Activated T-helper 1 cell treated with Interleukin-2 at 50 U/mL for 16 hours (primary cell): ENCODE measurements around the gene APBA2.
"Not testable (repeated sequence)": the region's sequence is repeated elsewhere in the genome, so short reads cannot be mapped to it uniquely, and the experiment has no call there.

Source experiments
- DNase-seq: peaks from one replicate; pipeline ENCODE4 v3.0.0-alpha.2; 2020; ENCODE audit warnings: low read depth

APBA2 gene

GRCh38 chr15:28998511-28998910, 112.7 kb downstream of the APBA2 start:
- no peak for DNase-seq

GRCh38 chr15:29003191-29003839, 117.5 kb downstream of the APBA2 start:
- DNase-seq: no peak

GRCh38 chr15:29003840-29004233, 118.1 kb downstream of the APBA2 start:
- no peak for DNase-seq

GRCh38 chr15:29005931-29006330, 120.2 kb downstream of the APBA2 start:
- DNase-seq: no peak

GRCh38 chr15:29008846-29009245, 123.1 kb downstream of the APBA2 start:
- no peak for DNase-seq

GRCh38 chr15:29012097-29012496, 126.3 kb downstream of the APBA2 start:
- DNase-seq: no peak

- DNase-seq: no peak
Measured at GRCh38 chr15:29014493-29014892, 128.7 kb downstream of the APBA2 start.

GRCh38 chr15:29016518-29016917, 130.7 kb downstream of the APBA2 start:
- DNase-seq: no peak

GRCh38 chr15:29018120-29018805, 132.5 kb downstream of the APBA2 start:
- no peak for DNase-seq

GRCh38 chr15:29018995-29019976, 133.5 kb downstream of the APBA2 start:
- no peak for DNase-seq

- no peak for DNase-seq
Measured at GRCh38 chr15:29021857-29022256, 136.1 kb downstream of the APBA2 start.

- DNase-seq: no peak
Measured at GRCh38 chr15:29024662-29025061, 138.9 kb downstream of the APBA2 start.

GRCh38 chr15:29025411-29025810, 139.6 kb downstream of the APBA2 start:
- DNase-seq: not testable (repeated sequence)

- DNase-seq: not testable (repeated sequence)
Measured at GRCh38 chr15:29028158-29028557, 142.4 kb downstream of the APBA2 start.

- DNase-seq: no peak
Measured at GRCh38 chr15:29029651-29030195, 143.9 kb downstream of the APBA2 start.

- DNase-seq: no peak
Measured at GRCh38 chr15:29031502-29032228, 145.9 kb downstream of the APBA2 start.

- no peak for DNase-seq
Measured at GRCh38 chr15:29032229-29032625, 146.5 kb downstream of the APBA2 start.

GRCh38 chr15:29032751-29033150, 147.0 kb downstream of the APBA2 start:
- DNase-seq: no peak

- no peak for DNase-seq
Measured at GRCh38 chr15:29034151-29034550, 148.4 kb downstream of the APBA2 start.

- DNase-seq: no peak
Measured at GRCh38 chr15:29034593-29035335, 149.0 kb downstream of the APBA2 start.
